ENCODE data around the gene ENDOD1.

- TF ChIP-seq, protein P1, sequence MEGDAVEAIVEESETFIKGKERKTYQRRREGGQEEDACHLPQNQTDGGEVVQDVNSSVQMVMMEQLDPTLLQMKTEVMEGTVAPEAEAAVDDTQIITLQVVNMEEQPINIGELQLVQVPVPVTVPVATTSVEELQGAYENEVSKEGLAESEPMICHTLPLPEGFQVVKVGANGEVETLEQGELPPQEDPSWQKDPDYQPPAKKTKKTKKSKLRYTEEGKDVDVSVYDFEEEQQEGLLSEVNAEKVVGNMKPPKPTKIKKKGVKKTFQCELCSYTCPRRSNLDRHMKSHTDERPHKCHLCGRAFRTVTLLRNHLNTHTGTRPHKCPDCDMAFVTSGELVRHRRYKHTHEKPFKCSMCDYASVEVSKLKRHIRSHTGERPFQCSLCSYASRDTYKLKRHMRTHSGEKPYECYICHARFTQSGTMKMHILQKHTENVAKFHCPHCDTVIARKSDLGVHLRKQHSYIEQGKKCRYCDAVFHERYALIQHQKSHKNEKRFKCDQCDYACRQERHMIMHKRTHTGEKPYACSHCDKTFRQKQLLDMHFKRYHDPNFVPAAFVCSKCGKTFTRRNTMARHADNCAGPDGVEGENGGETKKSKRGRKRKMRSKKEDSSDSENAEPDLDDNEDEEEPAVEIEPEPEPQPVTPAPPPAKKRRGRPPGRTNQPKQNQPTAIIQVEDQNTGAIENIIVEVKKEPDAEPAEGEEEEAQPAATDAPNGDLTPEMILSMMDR (conservative IDR thresholded peaks at IDR 0.05; ENCODE audit: low read depth, low read length), result no peak
- no peak for TF ChIP-seq EZH2 (IDR thresholded peaks at IDR 0.05; ENCODE audit: low read length, unreplicated experiment)
- TF ChIP-seq EZH2phosphoT487 (IDR thresholded peaks at IDR 0.05; ENCODE audit: borderline replicate concordance, low read length), result no peak
Observed at GRCh38 chr11:95153857-95154246, 64.2 kb downstream of the ENDOD1 start.
